Measurements from ENCODE around the gene KDM6A.
"Not testable (repeated sequence)": the region's sequence is repeated elsewhere in the genome, so short reads cannot be mapped to it uniquely, and the experiment has no call there.

KDM6A gene

DNA sequence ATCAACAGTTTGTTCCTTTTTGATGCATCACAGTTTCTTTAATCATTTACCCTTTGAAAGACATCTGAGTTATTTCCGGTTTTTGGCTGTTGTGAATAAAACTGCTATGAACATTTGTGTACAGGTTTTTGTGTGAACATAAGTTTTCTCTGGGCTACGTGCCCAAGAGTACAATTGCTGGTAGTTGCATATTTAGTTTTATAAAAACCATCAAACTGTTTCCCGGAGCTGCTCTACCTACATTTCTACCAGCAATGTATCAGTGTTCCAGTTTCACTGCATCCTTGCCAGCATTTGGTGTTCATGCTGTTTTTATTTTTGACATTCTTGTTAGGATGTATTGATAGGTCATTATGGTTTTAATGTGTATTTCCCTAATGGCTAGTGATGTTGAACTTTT, 17.3 kb downstream of the KDM6A start:
- no peak for DNase-seq

DNA sequence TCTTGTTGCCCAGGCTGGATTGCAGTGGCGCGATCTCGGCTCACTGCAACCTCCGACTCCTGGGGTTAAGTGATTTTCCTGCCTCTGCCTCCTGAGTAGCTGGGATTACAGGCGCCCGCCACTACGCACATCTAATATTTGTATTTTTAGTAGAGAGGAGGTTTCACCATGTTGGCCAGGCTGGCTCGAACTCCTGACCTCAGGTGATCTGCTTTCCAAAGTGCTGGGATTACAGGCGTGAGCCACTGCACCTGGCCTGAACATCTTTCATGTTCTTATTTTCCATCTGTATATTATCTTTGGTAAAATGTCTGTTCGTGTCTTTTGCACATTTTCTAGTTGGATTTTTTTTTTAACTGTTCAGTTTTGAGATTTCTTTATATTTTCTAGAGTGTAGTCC, 17.7 kb downstream of the KDM6A start:
- not testable (repeated sequence) for DNase-seq

DNA sequence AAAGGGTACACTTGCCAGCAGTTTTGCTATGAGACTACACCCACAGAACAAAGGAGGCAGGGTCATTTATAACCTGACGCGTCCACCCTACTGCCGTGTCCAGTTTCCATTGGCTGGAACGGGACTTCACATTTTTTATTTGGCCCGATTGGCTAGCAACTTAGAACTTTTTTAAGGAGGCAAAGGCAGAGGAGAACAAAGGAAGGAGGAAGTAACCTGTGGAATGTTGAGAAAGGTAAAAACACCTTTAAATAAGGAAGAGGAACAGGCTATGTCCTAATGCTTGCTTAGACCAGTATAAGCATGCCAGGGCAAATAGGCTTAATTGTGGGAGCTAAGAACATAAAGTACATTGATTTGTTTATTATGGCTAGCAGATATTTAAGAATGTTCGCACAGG, 18.7 kb downstream of the KDM6A start:
- no peak for DNase-seq

DNA sequence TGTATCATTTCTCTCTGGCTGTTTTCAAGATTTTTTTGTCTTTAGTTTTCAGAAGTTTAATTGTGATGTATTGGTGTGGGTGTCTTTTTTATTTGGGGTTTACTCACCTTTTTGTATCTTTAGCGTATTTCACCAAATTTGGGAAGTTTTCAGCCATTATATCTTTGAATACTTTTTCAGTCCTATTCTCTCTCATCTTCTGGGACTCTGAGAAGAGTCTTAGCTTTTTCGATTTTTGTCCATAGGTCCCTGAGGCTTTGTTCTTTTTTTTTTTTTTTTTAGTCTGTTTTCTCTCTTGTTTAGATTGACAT, 23.8 kb downstream of the KDM6A start:
- DNase-seq: no peak

DNA sequence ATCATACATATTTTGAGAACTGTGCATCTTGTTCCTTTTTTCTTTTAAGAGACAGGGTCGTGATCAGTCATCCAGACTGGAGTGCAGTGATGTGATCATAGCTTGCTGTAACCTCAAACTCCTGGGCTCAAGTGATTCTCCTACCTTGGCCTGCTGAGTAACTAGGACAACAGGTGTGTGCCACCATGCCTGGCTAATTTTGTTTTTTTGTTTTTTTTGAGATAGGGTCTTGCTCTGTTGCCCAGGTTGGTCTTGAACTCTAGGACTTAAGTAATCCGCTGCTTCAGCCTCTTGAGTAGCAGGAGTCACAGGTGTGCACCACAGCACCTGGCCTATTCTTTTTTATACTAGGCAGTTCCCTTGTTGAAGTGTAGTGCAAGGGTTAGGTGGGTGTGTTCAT, 24.6 kb downstream of the KDM6A start:
- DNase-seq: no peak

DNA sequence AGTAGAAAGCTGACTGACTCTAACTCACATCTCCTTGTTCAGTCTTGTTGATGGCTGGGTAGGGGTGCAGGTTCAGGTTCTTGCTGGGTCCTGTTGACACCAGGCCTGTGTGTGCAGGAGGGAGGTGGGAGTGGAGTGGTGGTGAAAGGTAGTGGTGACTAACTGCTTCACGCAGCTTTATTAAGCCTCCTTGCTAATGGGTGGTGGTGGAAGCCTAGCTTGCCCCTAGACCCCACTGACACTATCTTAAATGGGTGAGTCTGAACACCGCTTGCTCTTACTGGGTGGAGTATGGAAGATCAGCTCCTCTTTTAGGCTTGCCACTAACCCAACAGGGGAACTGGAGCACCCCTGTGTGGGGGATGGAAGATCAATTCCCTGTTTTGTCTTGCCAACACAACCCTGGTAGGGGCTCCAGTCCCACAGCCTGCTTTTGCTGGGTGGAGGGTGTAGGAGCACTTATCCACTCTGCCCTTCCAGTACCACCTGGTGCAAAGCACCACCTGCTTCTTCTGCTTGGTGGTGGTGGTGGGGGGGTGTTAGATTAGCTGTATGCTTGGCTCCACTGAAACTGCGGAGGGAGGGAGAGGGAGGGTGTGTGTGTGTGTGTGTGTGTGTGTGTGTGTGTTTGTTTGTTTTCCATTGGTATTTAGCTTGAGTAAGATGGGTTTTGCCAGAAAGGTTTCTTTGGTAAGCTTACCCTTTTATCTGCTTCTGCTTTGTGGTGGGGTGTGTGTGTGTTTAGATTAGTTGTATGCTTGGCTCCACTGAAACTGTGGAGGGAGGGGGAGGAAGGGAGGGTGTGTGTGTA, 25.6 kb downstream of the KDM6A start:
- no peak for DNase-seq

DNA sequence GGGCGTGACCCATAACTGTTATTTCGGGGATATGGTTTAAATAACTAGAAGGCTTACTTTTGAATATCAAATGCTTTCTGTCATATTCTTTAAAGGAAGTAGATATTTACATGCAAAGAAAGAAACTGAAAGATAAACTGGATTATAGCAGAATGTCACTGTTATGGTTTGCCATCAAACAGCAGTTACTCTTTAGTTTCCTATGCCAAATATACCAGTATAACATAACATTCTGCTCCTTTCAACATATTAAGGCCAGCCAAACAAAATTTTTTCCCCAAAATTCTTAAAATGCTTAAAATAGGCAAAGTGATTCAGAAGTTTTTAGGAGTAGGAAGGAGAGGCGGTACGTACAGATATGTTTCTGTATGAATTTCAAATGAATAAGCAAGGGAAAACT, 27.0 kb downstream of the KDM6A start:
- DNase-seq: no peak

DNA sequence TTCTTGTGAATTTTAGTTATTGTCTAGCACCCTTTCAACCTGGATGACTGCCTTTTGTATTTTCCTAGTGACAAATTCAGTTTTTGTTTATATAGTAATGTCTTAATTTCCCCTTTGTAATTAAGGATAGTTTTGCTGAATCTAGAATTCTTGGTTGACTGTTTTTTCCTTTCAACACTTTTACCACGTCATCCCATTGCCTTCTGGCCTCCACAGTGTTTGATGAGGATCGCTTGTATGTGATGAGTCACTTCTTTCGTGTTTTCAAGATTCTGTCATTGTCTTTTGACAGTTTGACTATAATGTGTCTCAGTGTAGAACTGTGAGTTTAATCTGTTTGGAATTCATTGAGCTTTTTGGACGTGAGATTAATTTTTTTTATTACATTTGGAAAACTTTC, 30.1 kb downstream of the KDM6A start:
- DNase-seq: no peak

DNA sequence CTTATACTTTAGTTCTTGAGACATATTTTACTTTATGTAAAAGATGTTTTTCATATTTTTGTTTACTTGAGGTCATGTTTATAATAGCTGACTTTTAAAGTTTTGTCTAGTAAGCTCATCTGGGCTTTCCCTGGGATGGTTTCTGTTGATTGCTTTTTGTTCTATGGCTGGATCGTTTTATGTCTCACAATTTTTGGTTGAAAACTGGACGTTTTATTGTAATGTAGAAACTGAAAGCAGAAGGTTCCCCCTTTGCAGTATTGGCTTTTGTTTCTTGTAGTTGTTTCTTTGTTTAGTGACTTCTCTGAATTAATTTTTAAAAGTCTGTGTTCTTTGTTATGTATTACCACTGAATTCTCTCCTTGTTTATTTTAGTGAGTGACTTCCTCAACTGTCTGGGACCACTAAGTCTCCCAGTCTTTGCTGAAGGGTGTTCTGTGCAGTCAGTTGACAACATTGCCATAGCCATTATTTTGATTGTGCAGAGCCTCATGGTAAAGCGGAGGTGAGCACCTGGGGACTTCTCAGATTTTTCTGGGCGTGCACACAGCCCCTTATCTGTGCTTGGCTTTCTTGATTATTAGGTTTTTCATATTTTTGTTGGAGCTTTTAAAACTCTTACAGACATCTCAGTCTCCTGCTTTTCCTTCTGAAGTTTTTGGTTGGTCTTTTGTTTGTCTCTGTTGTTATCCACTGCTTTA, 31.0 kb downstream of the KDM6A start:
- DNase-seq: no peak

DNA sequence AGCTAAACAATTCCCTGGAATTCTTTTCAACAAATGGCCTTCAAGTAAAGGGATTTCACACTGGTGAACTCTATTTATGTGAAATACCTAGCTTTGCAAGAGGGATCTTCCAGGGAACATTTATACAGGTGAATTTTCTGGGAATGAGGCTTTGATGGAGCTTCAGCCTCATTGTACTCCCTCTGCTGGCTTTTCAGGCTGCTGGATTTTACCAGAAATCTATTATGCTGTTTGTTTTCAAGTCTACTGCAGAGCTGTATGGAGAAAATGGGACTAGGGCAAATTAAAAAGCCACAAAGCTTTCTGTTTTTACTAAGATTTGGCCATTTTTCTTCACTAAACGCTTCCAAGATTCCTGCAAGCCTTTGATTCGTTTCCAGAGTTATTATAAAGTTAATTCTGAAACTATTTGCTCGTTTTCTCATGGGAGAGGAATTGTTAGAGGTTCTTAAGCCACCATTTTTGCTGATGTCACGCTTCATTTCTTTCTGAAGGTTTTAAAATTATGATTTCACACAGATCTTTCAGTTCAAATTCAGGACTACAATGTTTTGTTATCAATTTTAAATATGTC, 31.6 kb downstream of the KDM6A start:
- no peak for DNase-seq

DNA sequence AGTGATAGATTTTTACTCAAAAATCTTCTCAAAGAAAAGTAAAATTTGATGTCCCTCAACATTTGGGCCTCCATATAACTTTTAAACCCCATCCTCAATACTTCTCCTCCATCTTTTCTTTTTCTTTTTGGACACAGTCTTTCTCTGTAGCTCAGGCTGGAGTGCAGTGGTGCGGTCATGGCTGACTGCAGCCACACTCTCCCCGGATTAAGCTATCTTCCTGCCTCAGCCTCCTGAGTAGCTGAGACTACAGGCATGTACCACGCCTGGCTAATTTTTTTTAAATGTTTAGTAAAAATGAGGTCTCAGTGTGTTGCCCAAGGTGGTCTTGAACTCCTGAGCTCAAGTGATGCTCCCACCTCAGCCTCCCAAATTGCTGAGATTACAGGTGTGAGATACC, 33.1 kb downstream of the KDM6A start:
- DNase-seq: no peak

DNA sequence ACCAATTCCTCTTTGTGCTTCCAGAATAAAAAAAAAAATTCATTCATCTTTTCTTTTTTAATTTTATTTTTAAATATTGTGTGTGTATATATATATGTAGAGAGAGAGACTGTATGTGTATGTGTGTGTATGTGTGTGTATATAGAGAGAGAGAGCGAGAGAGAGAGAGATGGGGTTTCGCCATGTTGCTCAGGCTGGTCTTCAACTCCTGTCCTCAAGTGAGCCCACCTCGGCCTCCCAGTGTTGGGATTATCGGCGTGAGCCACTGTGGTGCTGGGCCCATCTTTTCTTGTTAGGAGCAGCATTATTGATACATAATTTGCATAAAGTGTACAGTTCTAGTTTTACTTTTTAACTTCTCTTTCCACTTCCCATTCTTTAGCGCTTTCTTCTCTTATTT, 33.6 kb downstream of the KDM6A start:
- DNase-seq: no peak

DNA sequence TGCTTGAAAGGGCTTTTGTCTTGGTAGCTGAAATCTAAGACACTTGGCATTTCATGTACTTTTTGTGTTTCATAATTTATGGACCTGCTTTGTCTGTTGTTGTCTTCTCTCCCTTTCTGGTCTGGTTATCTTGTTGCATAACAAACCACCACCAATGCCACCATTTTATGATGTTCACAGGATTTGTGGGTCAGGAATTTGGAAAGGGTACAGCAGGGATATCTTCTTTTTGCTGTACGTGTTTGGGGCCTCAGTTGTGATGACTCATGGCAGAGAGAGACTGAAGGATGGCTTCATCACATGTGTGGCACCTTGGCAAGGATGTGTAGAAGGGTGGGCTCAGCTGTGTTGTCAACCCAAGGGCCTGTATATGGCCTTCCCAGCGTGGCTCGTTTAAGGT, 35.2 kb downstream of the KDM6A start:
- DNase-seq: no peak

DNA sequence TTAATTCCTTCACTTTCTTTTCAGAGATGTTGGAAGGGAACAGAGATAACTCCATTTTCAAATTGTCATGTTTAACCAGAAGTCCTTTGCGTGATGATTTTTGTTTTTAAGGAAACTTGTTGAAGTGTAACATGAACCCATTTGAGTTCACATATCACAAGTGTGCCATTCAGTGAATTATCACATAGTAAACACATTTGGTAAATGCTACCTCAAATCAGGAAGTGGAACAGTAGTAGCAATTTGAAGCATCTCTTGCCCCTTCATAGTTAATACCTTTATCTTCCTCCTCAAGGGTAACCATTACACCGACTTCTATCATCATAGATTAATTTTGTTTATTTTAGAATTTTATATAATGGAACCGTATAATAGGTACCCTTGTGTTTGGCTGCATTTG, 35.8 kb downstream of the KDM6A start:
- DNase-seq: no peak

DNA sequence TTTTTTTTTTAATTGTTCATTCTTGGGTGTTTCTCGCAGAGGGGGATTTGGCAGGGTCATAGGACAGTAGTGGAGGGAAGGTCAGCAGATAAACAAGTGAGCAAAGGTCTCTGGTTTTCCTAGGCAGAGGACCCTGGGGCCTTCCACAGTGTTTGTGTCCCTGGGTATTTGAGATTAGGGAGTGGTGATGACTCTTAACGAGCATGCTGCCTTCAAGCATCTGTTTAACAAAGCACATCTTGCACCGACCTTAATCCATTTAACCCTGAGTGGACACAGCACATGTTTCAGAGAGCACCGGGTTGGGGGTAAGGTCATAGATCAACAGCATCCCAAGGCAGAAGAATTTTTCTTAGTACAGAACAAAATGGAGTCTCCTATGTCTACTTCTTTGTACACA, 37.5 kb downstream of the KDM6A start:
- not testable (repeated sequence) for DNase-seq

DNA sequence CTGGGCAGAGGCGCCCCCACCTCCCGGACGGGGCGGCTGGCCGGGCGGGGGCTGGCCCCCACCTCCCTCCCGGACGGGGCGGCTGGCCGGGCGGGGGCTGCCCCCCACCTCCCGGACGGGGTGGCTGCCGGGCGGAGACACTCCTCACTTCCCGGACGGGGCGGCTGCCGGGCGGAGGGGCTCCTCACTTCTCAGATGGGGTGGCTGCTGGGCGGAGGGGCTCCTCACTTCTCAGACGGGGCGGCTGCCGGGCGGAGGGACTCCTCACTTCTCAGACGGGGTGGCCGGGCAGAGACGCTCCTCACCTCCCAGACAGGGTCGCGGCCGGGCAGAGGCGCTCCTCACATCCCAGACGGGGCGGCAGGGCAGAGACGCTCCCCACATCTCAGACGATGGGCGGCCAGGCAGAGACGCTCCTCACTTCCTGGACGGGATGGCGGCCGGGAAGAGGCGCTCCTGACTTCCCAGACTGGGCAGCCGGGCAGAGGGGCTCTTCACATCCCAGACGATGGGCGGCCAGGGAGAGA, 38.1 kb downstream of the KDM6A start:
- DNase-seq: not testable (repeated sequence)

DNA sequence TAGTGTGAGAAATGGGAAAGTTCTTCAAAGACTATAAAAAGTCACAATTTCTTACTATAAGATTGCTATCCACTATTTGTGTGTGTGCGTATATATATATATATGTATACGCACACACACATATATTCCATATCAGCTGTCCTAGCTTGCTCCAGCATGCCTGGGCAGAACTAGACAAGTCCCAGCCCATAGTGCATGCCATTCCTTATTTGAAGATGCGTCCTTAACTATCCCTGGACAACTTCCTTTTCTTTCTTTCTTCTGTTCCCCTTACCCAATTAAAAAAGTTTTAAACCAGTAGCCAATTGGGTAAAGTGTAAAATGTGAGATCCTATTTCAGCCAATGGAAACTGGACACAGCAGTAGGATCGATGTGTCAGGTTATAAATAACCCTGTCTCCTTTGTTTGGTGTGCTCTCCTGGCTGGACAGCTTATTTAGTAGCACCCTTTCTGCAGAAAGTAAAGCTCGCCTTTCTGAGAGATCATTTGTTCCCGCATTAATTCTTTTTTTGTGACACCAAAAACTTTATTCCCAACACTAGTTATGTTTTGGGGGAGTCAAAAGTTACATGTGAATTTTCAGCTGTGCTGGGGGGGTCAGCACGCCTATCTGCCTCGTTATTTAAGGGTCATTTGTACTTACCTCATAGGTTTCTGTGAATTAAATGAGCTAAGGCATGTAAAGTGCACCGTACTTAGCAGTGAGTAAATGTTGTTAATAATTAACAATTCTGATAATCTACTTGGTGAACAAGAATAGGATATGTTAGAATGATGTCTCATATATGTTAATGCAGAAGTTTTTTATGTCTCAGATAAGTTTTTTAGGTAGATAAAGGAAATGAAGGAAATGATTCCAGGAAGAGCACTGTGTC, 40.9 kb downstream of the KDM6A start:
- DNase-seq: no peak

DNA sequence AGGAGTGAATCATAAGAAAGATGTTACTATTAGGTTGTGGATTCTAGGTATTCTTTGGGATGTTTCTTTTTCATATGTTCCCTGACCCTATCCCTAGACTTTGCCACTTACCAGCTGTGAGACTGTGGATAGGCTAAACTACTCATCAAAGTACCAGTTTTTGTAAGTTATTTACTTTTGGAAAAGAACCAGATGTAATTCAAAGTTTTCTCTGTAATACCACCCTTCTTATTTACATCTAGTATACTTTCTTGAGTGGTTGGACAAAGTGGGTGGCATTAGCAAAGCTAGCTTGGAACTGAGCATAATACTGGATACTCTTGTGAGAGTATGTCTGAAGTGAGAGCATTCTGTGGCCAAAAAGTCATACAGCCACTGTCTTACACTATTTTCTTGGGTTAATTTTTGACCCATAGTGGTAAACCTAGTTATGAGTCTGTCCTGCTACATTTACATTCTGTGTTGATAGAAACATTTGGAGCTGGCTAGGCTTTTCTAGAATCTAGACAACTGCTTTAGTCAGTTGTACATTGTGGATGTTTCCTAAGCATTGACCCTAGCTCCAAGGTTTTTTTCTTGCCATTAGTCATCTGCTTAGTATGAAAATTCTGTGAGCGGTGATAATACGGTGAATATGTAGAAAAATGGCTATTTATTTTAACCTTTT, 41.7 kb downstream of the KDM6A start:
- no peak for DNase-seq

DNA sequence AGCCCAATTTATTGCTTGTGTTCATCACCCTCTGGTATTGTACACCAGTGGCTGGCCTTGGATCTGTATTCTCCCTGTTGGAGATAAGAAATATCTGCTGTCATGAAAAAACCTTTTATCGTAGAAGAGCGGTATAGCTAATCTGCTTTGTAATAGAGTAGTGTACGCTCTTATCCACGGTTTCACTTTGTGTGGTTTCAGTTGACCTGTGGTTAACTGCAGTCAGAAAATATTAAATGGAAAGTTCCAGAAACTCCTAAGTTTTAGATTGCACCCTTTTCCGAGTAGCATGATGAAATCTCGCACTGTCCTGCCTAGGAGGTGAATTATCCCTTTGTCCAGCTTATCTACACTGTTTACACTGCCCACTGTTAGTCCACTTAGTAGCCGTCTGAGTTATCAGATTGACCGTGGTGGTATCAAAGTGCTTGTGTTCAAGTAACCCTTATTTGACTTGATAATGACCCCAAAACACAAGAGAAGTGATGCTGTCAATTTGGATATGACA, 42.4 kb downstream of the KDM6A start:
- no peak for DNase-seq

DNA sequence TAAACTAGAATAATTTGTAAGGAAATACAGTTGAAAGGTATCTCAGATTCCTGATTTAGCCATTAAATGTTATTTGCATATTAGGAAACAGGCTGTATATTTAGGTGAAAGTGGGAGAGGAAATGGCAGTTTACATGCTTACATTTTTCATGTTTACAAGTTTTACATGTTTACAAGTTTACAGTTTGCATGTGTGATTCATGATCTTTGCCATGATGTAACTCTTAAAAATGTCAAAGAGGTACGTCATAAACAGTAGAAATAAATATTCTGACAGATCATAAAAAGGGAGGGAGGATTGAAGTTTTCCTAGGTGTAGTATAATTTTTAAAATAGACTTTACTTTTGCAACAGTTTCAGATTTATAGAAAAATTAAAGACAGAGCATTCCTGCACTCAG, 45.7 kb downstream of the KDM6A start:
- no peak for DNase-seq

DNA sequence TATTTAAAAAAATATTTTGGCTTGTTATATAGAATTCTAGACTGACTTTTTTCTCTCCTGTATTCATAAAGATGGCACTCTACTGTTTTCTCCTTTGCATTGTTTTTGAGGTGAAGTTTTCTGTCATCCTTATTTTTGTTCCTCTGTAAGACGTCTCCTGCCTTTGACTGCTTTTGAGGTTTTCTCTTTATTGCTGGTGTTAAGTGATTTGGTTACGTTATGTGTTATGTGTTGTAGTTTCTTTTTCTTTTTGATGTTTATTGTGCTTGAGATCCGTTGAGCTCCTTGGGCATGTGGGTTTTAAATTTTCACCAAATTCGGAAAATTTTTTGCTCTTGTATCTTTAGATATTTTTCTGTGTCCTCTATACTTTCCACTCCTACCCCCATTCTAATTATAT, 50.0 kb downstream of the KDM6A start:
- DNase-seq: no peak

DNA sequence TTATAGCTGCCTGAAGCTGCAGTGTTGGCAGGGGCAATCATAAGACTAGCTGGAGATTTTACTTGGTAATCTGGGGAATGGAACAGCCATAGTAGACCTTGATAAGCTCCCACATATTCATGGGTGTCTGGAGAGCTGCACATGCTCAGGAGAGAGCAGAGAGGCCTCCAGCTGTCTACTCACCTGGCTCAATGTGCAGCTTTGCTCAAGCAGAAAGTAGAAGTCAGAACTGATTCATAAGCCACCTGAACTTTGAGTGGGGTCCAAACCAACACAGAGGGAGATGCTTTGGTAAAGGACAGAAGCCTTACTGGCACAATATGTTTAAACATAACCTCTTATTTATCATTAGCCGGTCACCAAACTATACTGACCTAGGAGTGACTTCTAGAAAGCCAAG, 54.4 kb downstream of the KDM6A start:
- DNase-seq: no peak
